ENCODE measurements around the gene RNF222. TPM values are rescaled to one million over a fixed set of nuclear protein-coding genes. Genes with fewer than 3 reads are reported as not detected.

RNF222 gene
- total and polyA plus RNA-seq, 10 of the 15 experiments (the other 5 are each of a cell fraction or from before 2014, with no cell fraction given), result not detected

GRCh38 chr17:8435245-8436168, 37.9 kb upstream of the RNF222 start, which contains the start of gene NDEL1:
Gene NDEL1, plus strand, starts transcription at chr17:8435884. Its CDS starts 8,388 bp downstream, at chr17:8444272.
- FAIRE-seq, result peak; percentile 88
- Histone ChIP-seq H3K9me3 (replicated peaks; ENCODE audit: control insufficient read depth, insufficient read depth, low read length) (no peaks in the 10 kb centered on the region), H3K4me3 (peak within 1 kb of the TSS; percentile 98), H2AFZ (ENCODE audit: control insufficient read depth, low read depth, low read length) (peak within 1 kb of the TSS; percentile 99), H3K27me3 (replicated peaks in 1 of 2; ENCODE audit: control insufficient read depth in 2 of 2, insufficient read depth in 2 of 2, low read length in 1 of 2) (no peaks in the 10 kb centered on the region), H3K79me2 (ENCODE audit: control insufficient read depth, insufficient read depth, low read length) (peaks cover 41% of the 10 kb centered on the region), H3K36me3 (ENCODE audit: control insufficient read depth in 2 of 2, insufficient read depth in 2 of 2, low read length in 1 of 2) (no peaks in the 10 kb centered on the region), H3K4me2 (ENCODE audit: control insufficient read depth, insufficient read depth) (peak within 1 kb of the TSS; percentile 77), H4K20me1 (ENCODE audit: control insufficient read depth, insufficient read depth) (no peaks in the 10 kb centered on the region; the same call in 1 of the 2 replicates), H3K9ac (ENCODE audit: control insufficient read depth, insufficient read depth, low read length) (peak within 1 kb of the TSS; percentile 95), H3K27ac (ENCODE audit: control insufficient read depth, insufficient read depth) (peak within 1 kb of the TSS; percentile 88), H3K4me1 (ENCODE audit: control insufficient read depth, insufficient read depth, low read length) (peaks cover 3% of the 10 kb centered on the region; the same call in 1 of the 2 replicates)
- peak; percentile 99 for ATAC-seq
- CTCF ChIA-PET, result interaction anchor here (0.8 to 2.2 kb wide), 3 partner anchors 25 to 311 kb away, joined by 4 to 7 read pairs (median 5); partner anchors contain the start of gene KRABD2
- in situ Hi-C loops (cut with MboI), result no loop called here
- DNase-seq (ENCODE audit: low read depth, low spot score), result peak; percentile 81
- RAD21 ChIA-PET (ENCODE audit: unreplicated experiment), result interaction anchor here (0.7 to 1.6 kb wide), 4 partner anchors 25 to 423 kb away, joined by 4 to 8 read pairs (median 4); partner anchors contain the start of gene KRABD2
- SMC1A ChIA-PET (ENCODE audit: uncharacterized antibody, unreplicated experiment), result interaction anchor here (0.6 to 1.5 kb wide), 4 partner anchors 10 to 350 kb away, joined by 3 to 4 read pairs (median 3); no protein-coding TSS in a partner anchor
- 4% methylated on average over 68 of the region's 68 CpGs for WGBS (ENCODE audit: insufficient coverage, insufficient replicate concordance, low lambda C conversion rate, missing lambda C conversion rate)
- TSS peak; percentile 70 for BruUV-seq (replicated peaks)
- POLR2A ChIA-PET, result interaction anchor here (0.6 to 1.2 kb wide), 5 partner anchors 52 to 1032 kb away, joined by 3 to 4 read pairs (median 3); partner anchors contain the start of genes CTC1, PIK3R5 and TMEM256
- intact Hi-C loops (cut with micrococcal nuclease; ENCODE audit: unreplicated experiment), result no loop called here
- TF ChIP-seq FOXM1 (IDR thresholded peaks at IDR 0.05; ENCODE audit: low read depth, low read length), result no peak
- peak; percentile 79 for TF ChIP-seq TAF1 (IDR thresholded peaks at IDR 0.05; ENCODE audit: borderline replicate concordance, low read depth, low read length)
- TF ChIP-seq CREB1 (IDR thresholded peaks at IDR 0.05; ENCODE audit: low read depth), result peak; percentile 87
- TF ChIP-seq RUNX3 (IDR thresholded peaks at IDR 0.05; ENCODE audit: low read length), result no peak
- peak; percentile 98 for TF ChIP-seq POLR2A (IDR thresholded peaks at IDR 0.05; ENCODE audit: low read depth, low read length)
- 0 out of 2 replicates have a peak, but pooled peaks have one; percentile 25 for TF ChIP-seq ZNF24 (IDR thresholded peaks at IDR 0.05)
- 0 out of 2 replicates have a peak, but pooled peaks have one; percentile 38 for TF ChIP-seq RFX5 (IDR thresholded peaks at IDR 0.05; ENCODE audit: low read depth, low read length)
- TF ChIP-seq CHD1 (IDR thresholded peaks at IDR 0.05; ENCODE audit: low read depth, low read length), result peak; percentile 73; the same call in 1 of the 2 replicates
- TF ChIP-seq LARP7 (IDR thresholded peaks at IDR 0.05), result peak; percentile 98
- peak; percentile 93 for TF ChIP-seq NRF1 (conservative IDR thresholded peaks at IDR 0.05; ENCODE audit: low read depth, low read length)
- TF ChIP-seq BACH1 (IDR thresholded peaks at IDR 0.05; ENCODE audit: borderline replicate concordance), result peak; percentile 82
- TF ChIP-seq NFIC (IDR thresholded peaks at IDR 0.05; ENCODE audit: low read depth, low read length), result no peak
- peak; percentile 86 for TF ChIP-seq NKRF (conservative IDR thresholded peaks at IDR 0.05)
- peak; percentile 90 for TF ChIP-seq POLR2AphosphoS5 (IDR thresholded peaks at IDR 0.05; ENCODE audit: low read length)
- 0 out of 3 replicates have a peak, but pooled peaks have one; percentile 5 for TF ChIP-seq POU2F2 (IDR thresholded peaks at IDR 0.05; ENCODE audit: borderline replicate concordance, low read depth, low read length)
- no peak for TF ChIP-seq SP1 (IDR thresholded peaks at IDR 0.05; ENCODE audit: low read depth, low read length)
- TF ChIP-seq MXI1 (IDR thresholded peaks at IDR 0.05; ENCODE audit: low read depth, low read length), result peak; percentile 70; the same call in 1 of the 2 replicates
- peak in 1 of 2 experiments; percentile 63; a peak in 2 of 3 replicates for TF ChIP-seq EGR1 (IDR thresholded peaks at IDR 0.05; ENCODE audit: borderline replicate concordance in 1 of 2, low read depth in 2 of 2, low read length in 2 of 2)
- TF ChIP-seq CREM (IDR thresholded peaks at IDR 0.05; ENCODE audit: low read depth), result peak; percentile 81
- TF ChIP-seq NR2C1 (IDR thresholded peaks at IDR 0.05), result no peak
- TF ChIP-seq IRF5 (IDR thresholded peaks at IDR 0.05; ENCODE audit: borderline replicate concordance), result no peak
